ENCODE measurements around the gene CD180. TPM values are rescaled to one million over a fixed set of nuclear protein-coding genes. Genes with fewer than 3 reads are reported as not detected.

CD180 gene
- total RNA-seq, 6 donors from 2014 or later, result 1.00 to 4.8 (median 1.9) TPM

GRCh38 chr5:67189079-67189354 lies 7.6 kb downstream of the CD180 start:
- Histone ChIP-seq H3K27ac (peak overlapping the region in 1 of 4 donors; percentile 18), H3K27me3 (no peaks in the 10 kb centered on the region), H3K4me1 (peaks cover 0 to 8% (median 5%) of the 10 kb centered on the region in 4 donors), H3K9me3 (no peaks in the 10 kb centered on the region), H3K36me3 (no peaks in the 10 kb centered on the region), H3K4me3 (no peak overlapping the region)
- no peak for ATAC-seq (ENCODE audit: low FRiP score in 2 of 2)
- TF ChIP-seq POLR2A (IDR thresholded peaks at IDR 0.05), result no peak
- TF ChIP-seq CTCF (IDR thresholded peaks at IDR 0.05), result no peak
- no peak for TF ChIP-seq EP300 (IDR thresholded peaks at IDR 0.05)
- no peak for TF ChIP-seq POLR2AphosphoS5 (IDR thresholded peaks at IDR 0.05)
- DNase-seq, result no peak
- 59 to 85% methylated on average over 3 of the region's 3 CpGs for WGBS, 2 donors

DNA sequence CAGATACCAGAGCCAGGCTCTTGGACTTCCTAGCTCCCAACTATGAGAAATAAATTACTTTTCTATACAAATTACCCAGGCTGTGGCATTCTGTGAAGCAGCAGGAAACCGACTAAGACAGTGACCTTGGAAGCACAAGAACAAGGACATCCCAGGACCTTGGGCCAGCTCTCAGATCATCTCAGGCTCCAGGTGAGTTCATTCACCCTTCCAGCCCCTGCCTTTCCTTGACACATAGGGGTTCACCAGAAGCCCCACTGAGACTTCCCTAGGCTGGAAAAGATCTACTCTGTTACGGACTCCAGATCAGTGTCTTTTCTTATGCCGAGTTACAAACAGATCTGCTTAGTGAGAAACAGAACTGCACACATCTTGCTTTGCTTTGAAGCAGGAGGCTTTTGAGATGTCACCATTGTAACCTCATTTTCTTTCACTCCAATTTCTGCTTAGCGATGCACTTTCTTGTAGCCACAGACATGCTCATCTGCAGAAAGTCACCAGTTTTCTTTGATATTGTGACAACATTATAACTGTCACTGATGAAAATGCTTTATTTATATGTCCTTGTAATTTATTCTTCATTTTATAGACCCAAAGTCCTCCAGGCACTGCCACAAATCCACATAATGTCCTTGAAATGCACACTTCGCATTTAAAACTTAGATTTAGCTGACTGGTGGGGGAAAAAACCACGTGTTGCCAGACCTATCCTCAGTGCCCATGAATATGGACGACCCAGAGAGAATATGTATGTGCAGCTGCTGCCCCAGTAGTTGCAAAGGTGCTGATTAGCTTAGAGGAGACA lies 8.1 kb downstream of the CD180 start:
- no peak for TF ChIP-seq POLR2AphosphoS5 (IDR thresholded peaks at IDR 0.05)
- TF ChIP-seq CTCF (IDR thresholded peaks at IDR 0.05), result no peak
- TF ChIP-seq POLR2A (IDR thresholded peaks at IDR 0.05), result no peak
- no peak for TF ChIP-seq EP300 (IDR thresholded peaks at IDR 0.05)
- H3K27me3 ChIP-seq, result no peaks in the 10 kb centered on the region

GRCh38 chr5:67187006-67187715 lies 9.4 kb downstream of the CD180 start:
- H3K27me3 ChIP-seq, result no peaks in the 10 kb centered on the region
- no peak overlapping the region for H3K4me3 ChIP-seq
- DNase-seq, result no peak
- no peaks in the 10 kb centered on the region for H3K36me3 ChIP-seq
- peak overlapping the region in 1 of 4 donors; percentile 13 for H3K27ac ChIP-seq
- 47 to 48% methylated on average over 1 of the region's 1 CpG for WGBS, 2 donors
- no peaks in the 10 kb centered on the region for H3K9me3 ChIP-seq
- TF ChIP-seq CTCF (IDR thresholded peaks at IDR 0.05) (no peak), POLR2A (IDR thresholded peaks at IDR 0.05) (peak in 1 of 4 donors; percentile 22)
- peaks cover 0 to 5% (median 2%) of the 10 kb centered on the region in 4 donors for H3K4me1 ChIP-seq
- peak; percentile 69 to 73 for ATAC-seq (ENCODE audit: low FRiP score in 2 of 2)

More for the DNA sequence above, 8.1 kb downstream of the CD180 start:
- H3K27ac ChIP-seq, result peak overlapping the region in 2 of 4 donors; percentile 13 to 18
- no peak overlapping the region for H3K4me3 ChIP-seq
- DNase-seq (no peak), ATAC-seq (ENCODE audit: low FRiP score in 2 of 2) (no peak)
- H3K9me3 ChIP-seq, result no peaks in the 10 kb centered on the region
- H3K4me1 ChIP-seq, result peaks cover 0 to 8% (median 3%) of the 10 kb centered on the region in 4 donors
- H3K36me3 ChIP-seq, result no peaks in the 10 kb centered on the region
- WGBS, 2 donors, result 85 to 86% methylated on average over 7 of the region's 7 CpGs

DNA sequence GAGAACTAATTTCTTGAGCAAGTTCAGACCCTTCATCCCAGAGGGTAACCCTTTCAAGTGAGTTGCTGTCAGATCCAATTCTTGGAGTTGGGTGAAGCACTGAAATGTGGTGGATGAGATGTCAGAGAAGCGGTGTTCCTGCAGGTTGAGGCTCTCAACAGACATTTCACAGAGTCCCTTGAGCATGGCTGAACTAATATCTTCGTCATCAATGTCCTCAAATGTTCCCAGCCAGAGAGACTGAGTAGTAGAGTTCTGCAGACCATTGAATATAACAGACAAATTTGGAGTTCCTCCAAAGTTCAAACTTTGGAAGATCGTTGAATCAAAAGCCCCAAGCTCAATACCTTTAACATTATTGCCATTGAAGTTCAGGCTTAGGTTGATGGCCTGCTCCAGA lies 12.7 kb downstream of the CD180 start:
- ATAC-seq (ENCODE audit: low FRiP score in 2 of 2) (no peak), DNase-seq (no peak)
- no peak overlapping the region for H3K4me3 ChIP-seq
- no peaks in the 10 kb centered on the region for H3K9me3 ChIP-seq
- no peaks in the 10 kb centered on the region for H3K36me3 ChIP-seq
- peaks cover 0 to 5% (median 2%) of the 10 kb centered on the region in 4 donors for H3K4me1 ChIP-seq
- no peak for TF ChIP-seq EP300 (IDR thresholded peaks at IDR 0.05)
- TF ChIP-seq POLR2AphosphoS5 (IDR thresholded peaks at IDR 0.05), result no peak
- TF ChIP-seq POLR2A (IDR thresholded peaks at IDR 0.05), result no peak
- H3K27me3 ChIP-seq, result no peaks in the 10 kb centered on the region
- 94 to 100% methylated on average over 3 of the region's 3 CpGs for WGBS, 2 donors
- H3K27ac ChIP-seq, result no peak overlapping the region

- Histone ChIP-seq H3K27me3 (no peaks in the 10 kb centered on the region), H3K36me3 (no peaks in the 10 kb centered on the region), H3K9me3 (peaks cover 0 to 5% (median under 1%) of the 10 kb centered on the region in 4 donors), H3K27ac (peak overlapping the region; percentile 28 to 67 (median 55)), H3K4me3 (no peak overlapping the region), H3K4me1 (peaks cover 0 to 5% (median 0%) of the 10 kb centered on the region in 4 donors)
- peak; percentile 69 to 91 for ATAC-seq (ENCODE audit: low FRiP score in 2 of 2)
- TF ChIP-seq POLR2A (IDR thresholded peaks at IDR 0.05) (peak in 1 of 4 donors; percentile 67), CTCF (IDR thresholded peaks at IDR 0.05) (no peak), EP300 (IDR thresholded peaks at IDR 0.05) (no peak), POLR2AphosphoS5 (IDR thresholded peaks at IDR 0.05) (peak in 1 of 2 donors; percentile 28)
- DNase-seq, result peak; percentile 25 to 76
- 18 to 27% methylated on average over 5 to 6 of the region's 6 CpGs for WGBS, 2 donors
Measured at GRCh38 chr5:67182301-67182790, 14.3 kb downstream of the CD180 start.
